ENCODE measurements around the gene NFIA. TPM values are rescaled to one million over a fixed set of nuclear protein-coding genes. Genes with fewer than 3 reads are reported as not detected.

Gene NFIA
- total and polyA plus RNA-seq, 2 of the 13 experiments (the other 11 are each of a cell fraction or from before 2014, with no cell fraction given), result 14.7 to 28.5 TPM

DNA sequence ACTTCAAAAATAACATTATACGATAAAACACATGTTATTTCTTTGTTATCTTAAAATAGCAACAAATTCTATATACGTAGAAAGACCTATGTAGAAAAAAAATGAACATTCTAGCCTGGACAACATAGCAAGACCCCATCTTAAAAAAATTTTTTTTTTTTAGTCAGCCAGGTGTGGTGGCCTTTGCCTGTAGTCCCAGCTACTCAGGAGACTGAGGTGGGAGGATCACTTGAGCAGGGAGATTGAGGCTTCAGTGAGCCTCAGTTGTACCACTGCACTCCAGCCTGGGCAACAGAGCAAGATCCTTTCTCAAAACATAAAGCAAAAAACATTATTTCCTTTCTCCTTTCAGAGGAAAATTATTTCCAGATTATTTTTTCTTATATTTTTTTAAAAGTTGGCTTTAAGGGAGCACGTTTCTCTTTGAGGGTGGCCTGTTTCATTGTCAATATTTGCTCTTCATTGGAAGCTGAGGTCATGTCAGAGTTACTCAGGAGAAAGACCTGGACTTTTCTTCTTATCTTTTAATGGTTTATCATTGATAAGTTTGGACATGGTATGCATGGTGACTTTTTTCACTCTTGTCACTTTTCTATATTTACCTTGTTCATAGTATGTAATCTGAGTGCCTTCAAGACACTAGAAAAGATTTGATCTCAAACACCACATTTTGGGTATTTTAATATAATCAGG is 32.0 kb downstream of the NFIA start (continued):
- TF ChIP-seq ZNF33A (CRISPR knock-in tag; IDR thresholded peaks at IDR 0.05; ENCODE audit: borderline replicate concordance) (no peak), CEBPG (CRISPR knock-in tag; IDR thresholded peaks at IDR 0.05) (no peak), DNMT1 (CRISPR knock-in tag; IDR thresholded peaks at IDR 0.05) (no peak), NCOA5 (CRISPR knock-in tag; IDR thresholded peaks at IDR 0.05) (no peak), XRCC5 (optimal IDR thresholded peaks at IDR 0.05; ENCODE audit: low read length) (no peak), SALL2 (CRISPR knock-in tag; IDR thresholded peaks at IDR 0.05) (no peak), ZNF382 (CRISPR knock-in tag; IDR thresholded peaks at IDR 0.05; ENCODE audit: borderline replicate concordance) (no peak), ZNF563 (CRISPR knock-in tag; IDR thresholded peaks at IDR 0.05) (no peak), ZNF251 (CRISPR knock-in tag; IDR thresholded peaks at IDR 0.05) (no peak), MAF1 (CRISPR knock-in tag; IDR thresholded peaks at IDR 0.05; ENCODE audit: borderline replicate concordance) (no peak), ASH2L (IDR thresholded peaks at IDR 0.05; ENCODE audit: insufficient read length, low read depth, low read length) (no peak), RXRB (CRISPR knock-in tag; IDR thresholded peaks at IDR 0.05; ENCODE audit: borderline replicate concordance) (peak; percentile 74), AGO1 (IDR thresholded peaks at IDR 0.05; ENCODE audit: low read depth, low read length, poor library complexity, severe bottlenecking) (no peak), RBM22 (optimal IDR thresholded peaks at IDR 0.05; ENCODE audit: low read length) (no peak), KLF13 (CRISPR knock-in tag; IDR thresholded peaks at IDR 0.05) (no peak), JUN (CRISPR knock-in tag; IDR thresholded peaks at IDR 0.05) (no peak), HDAC6 (IDR thresholded peaks at IDR 0.05; ENCODE audit: low read depth, low read length) (no peak), PTBP1 (IDR thresholded peaks at IDR 0.05; ENCODE audit: low read depth, low read length, poor library complexity, severe bottlenecking) (no peak)
- TF ChIP-seq, protein P1, sequence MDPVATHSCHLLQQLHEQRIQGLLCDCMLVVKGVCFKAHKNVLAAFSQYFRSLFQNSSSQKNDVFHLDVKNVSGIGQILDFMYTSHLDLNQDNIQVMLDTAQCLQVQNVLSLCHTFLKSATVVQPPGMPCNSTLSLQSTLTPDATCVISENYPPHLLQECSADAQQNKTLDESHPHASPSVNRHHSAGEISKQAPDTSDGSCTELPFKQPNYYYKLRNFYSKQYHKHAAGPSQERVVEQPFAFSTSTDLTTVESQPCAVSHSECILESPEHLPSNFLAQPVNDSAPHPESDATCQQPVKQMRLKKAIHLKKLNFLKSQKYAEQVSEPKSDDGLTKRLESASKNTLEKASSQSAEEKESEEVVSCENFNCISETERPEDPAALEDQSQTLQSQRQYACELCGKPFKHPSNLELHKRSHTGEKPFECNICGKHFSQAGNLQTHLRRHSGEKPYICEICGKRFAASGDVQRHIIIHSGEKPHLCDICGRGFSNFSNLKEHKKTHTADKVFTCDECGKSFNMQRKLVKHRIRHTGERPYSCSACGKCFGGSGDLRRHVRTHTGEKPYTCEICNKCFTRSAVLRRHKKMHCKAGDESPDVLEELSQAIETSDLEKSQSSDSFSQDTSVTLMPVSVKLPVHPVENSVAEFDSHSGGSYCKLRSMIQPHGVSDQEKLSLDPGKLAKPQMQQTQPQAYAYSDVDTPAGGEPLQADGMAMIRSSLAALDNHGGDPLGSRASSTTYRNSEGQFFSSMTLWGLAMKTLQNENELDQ (CRISPR knock-in tag; IDR thresholded peaks at IDR 0.05; ENCODE audit: borderline replicate concordance), result no peak
- TF ChIP-seq, protein P2, sequence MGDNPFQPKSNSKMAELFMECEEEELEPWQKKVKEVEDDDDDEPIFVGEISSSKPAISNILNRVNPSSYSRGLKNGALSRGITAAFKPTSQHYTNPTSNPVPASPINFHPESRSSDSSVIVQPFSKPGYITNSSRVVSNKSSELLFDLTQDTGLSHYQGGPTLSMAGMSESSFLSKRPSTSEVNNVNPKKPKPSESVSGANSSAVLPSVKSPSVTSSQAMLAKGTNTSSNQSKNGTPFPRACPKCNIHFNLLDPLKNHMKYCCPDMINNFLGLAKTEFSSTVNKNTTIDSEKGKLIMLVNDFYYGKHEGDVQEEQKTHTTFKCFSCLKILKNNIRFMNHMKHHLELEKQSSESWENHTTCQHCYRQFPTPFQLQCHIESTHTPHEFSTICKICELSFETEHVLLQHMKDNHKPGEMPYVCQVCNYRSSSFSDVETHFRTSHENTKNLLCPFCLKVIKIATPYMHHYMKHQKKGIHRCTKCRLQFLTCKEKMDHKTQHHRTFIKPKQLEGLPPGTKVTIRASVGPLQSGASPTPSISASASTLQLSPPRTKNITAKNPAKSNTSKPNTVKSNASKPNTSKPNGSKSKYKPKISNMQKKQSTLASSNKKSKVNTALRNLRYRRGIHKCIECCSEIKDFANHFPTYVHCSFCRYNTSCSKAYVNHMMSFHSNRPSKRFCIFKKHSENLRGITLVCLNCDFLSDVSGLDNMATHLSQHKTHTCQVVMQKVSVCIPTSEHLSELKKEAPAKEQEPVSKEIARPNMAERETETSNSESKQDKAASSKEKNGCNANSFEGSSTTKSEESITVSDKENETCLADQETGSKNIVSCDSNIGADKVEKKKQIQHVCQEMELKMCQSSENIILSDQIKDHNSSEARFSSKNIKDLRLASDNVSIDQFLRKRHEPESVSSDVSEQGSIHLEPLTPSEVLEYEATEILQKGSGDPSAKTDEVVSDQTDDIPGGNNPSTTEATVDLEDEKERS (CRISPR knock-in tag; IDR thresholded peaks at IDR 0.05), result no peak
